Measurements from ENCODE around the gene RAG2.

Gene RAG2

DNA sequence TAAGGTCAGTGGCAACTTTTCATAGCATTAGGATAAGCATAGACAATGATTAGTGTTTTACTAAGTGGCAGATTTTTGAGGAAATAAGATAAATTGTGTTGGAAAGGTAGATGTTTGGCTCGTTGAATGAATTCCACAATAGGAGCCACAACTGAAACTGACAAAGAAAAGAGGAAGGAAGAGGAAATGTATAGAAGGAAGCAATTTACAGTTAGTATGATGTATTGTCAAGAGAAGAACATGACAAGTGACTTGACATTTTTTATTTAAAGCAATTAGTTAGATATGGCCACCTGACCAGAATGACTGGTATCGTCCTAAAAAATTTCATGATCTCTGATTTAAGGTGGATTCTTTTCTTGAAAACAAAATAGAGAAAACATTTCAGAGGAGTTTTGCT, 3.1 kb upstream of the RAG2 start:
- Histone ChIP-seq H3K4me1 (ENCODE audit: insufficient read depth, poor library complexity, severe bottlenecking) (no peaks in the 10 kb centered on the region), H3K27me3 (ENCODE audit: insufficient read depth, poor library complexity, severe bottlenecking) (no peaks in the 10 kb centered on the region), H3K36me3 (ENCODE audit: low read depth) (no peaks in the 10 kb centered on the region), H3K27ac (ENCODE audit: poor library complexity, severe bottlenecking) (no peak overlapping the region), H3K9me3 (ENCODE audit: severe bottlenecking) (no peaks in the 10 kb centered on the region), H3K4me3 (ENCODE audit: severe bottlenecking) (no peak overlapping the region)
- TF ChIP-seq, protein P1, sequence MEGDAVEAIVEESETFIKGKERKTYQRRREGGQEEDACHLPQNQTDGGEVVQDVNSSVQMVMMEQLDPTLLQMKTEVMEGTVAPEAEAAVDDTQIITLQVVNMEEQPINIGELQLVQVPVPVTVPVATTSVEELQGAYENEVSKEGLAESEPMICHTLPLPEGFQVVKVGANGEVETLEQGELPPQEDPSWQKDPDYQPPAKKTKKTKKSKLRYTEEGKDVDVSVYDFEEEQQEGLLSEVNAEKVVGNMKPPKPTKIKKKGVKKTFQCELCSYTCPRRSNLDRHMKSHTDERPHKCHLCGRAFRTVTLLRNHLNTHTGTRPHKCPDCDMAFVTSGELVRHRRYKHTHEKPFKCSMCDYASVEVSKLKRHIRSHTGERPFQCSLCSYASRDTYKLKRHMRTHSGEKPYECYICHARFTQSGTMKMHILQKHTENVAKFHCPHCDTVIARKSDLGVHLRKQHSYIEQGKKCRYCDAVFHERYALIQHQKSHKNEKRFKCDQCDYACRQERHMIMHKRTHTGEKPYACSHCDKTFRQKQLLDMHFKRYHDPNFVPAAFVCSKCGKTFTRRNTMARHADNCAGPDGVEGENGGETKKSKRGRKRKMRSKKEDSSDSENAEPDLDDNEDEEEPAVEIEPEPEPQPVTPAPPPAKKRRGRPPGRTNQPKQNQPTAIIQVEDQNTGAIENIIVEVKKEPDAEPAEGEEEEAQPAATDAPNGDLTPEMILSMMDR (IDR thresholded peaks at IDR 0.05; ENCODE audit: poor library complexity, severe bottlenecking): no peak
- ATAC-seq (ENCODE audit: low read depth): no peak
- no peak for DNase-seq (ENCODE audit: low spot score)

DNA sequence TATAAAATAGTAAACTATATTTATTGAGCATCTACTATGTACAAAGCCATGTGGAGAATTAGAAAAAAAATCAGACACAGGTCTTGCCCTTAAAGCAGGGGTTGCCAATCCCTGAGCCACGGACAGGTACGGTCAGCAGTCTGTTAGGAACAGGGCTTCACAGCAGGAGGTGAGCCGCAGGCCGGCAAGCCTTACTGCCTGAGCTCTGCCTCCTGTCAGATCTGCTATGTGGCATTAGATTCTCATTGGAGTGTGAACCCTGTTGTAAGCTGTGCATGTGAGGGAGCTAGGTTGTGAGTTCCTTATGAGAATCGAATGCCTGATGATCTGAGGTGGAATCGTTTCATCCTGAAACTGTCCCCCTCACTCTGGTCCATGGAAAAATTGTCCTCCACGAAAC, 2.1 kb upstream of the RAG2 start:
- no peaks in the 10 kb centered on the region for H3K9me3 ChIP-seq (ENCODE audit: severe bottlenecking)
- H3K4me1 ChIP-seq (ENCODE audit: insufficient read depth, poor library complexity, severe bottlenecking): no peaks in the 10 kb centered on the region
- no peak overlapping the region for H3K27ac ChIP-seq (ENCODE audit: poor library complexity, severe bottlenecking)
- H3K36me3 ChIP-seq (ENCODE audit: low read depth): no peaks in the 10 kb centered on the region
- H3K4me3 ChIP-seq (ENCODE audit: severe bottlenecking): no peak overlapping the region
- ATAC-seq (ENCODE audit: low read depth) (no peak), DNase-seq (ENCODE audit: low spot score) (no peak)
- H3K27me3 ChIP-seq (ENCODE audit: insufficient read depth, poor library complexity, severe bottlenecking): no peaks in the 10 kb centered on the region
- TF ChIP-seq, protein P1 (IDR thresholded peaks at IDR 0.05; ENCODE audit: poor library complexity, severe bottlenecking): no peak

DNA sequence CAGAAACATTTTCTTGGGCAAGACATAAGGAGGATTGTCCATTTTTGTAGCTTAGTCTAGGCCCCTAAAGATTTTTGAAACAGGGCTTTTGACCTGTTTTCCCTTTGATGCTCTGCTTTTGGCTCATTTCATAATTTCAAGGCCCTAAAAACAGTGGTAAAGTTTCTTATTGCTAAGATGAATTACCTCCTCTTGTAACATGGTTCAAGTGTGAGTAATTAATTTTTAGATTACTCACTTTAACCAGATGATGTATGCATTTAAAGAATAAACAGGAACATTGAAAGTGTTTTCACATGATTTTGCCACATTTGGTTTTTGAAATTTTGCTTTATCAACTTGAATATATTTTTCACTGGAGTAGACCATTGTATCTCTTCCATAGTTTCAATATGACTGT, 1.2 kb downstream of the RAG2 start:
- peaks cover 1% of the 10 kb centered on the region for H3K27me3 ChIP-seq (ENCODE audit: insufficient read depth, poor library complexity, severe bottlenecking)
- no peaks in the 10 kb centered on the region for H3K4me1 ChIP-seq (ENCODE audit: insufficient read depth, poor library complexity, severe bottlenecking)
- DNase-seq (ENCODE audit: low spot score) (no peak), ATAC-seq (ENCODE audit: low read depth) (no peak)
- H3K4me3 ChIP-seq (ENCODE audit: severe bottlenecking): no peak overlapping the region
- H3K27ac ChIP-seq (ENCODE audit: poor library complexity, severe bottlenecking): no peak overlapping the region
- TF ChIP-seq, protein P1 (IDR thresholded peaks at IDR 0.05; ENCODE audit: poor library complexity, severe bottlenecking): no peak
- no peaks in the 10 kb centered on the region for H3K9me3 ChIP-seq (ENCODE audit: severe bottlenecking)
- H3K36me3 ChIP-seq (ENCODE audit: low read depth): no peaks in the 10 kb centered on the region

GRCh38 chr11:36594316-36594989, 3.6 kb downstream of the RAG2 start, which contains the start of gene IFTAP:
Gene IFTAP, plus strand, starts transcription at chr11:36594502. Its CDS starts 15,602 bp downstream, at chr11:36610104.
- ATAC-seq (ENCODE audit: low read depth) (peak; percentile 99), DNase-seq (ENCODE audit: low spot score) (no peak)
- Histone ChIP-seq H3K4me1 (ENCODE audit: insufficient read depth, poor library complexity, severe bottlenecking) (no peaks in the 10 kb centered on the region), H3K4me3 (ENCODE audit: severe bottlenecking) (peak within 1 kb of the TSS; percentile 75), H3K27me3 (ENCODE audit: insufficient read depth, poor library complexity, severe bottlenecking) (peaks cover 24% of the 10 kb centered on the region), H3K27ac (ENCODE audit: poor library complexity, severe bottlenecking) (no peak within 1 kb of the TSS), H3K36me3 (ENCODE audit: low read depth) (no peaks in the 10 kb centered on the region), H3K9me3 (ENCODE audit: severe bottlenecking) (no peaks in the 10 kb centered on the region)
- TF ChIP-seq, protein P1 (IDR thresholded peaks at IDR 0.05; ENCODE audit: poor library complexity, severe bottlenecking): no peak

- DNase-seq (ENCODE audit: low spot score) (no peak), ATAC-seq (ENCODE audit: low read depth) (no peak)
- H3K4me1 ChIP-seq (ENCODE audit: insufficient read depth, poor library complexity, severe bottlenecking): no peaks in the 10 kb centered on the region
- H3K9me3 ChIP-seq (ENCODE audit: severe bottlenecking): no peaks in the 10 kb centered on the region
- TF ChIP-seq, protein P1 (IDR thresholded peaks at IDR 0.05; ENCODE audit: poor library complexity, severe bottlenecking): no peak
- H3K27me3 ChIP-seq (ENCODE audit: insufficient read depth, poor library complexity, severe bottlenecking): peaks cover 27% of the 10 kb centered on the region
- H3K27ac ChIP-seq (ENCODE audit: poor library complexity, severe bottlenecking): no peak overlapping the region
- H3K36me3 ChIP-seq (ENCODE audit: low read depth): no peaks in the 10 kb centered on the region
- no peak overlapping the region for H3K4me3 ChIP-seq (ENCODE audit: severe bottlenecking)
These were observed 6.6 kb downstream of the RAG2 start for GRCh38 chr11:36591433-36591832.

Measured in RWPE2 (cell line).